H1 (cell line): ENCODE results near the gene GRAMD1C.

ENCODE experiments used
- CTCF ChIP-seq, 3 experiments: IDR thresholded peaks; 1 replicate in 2 of 3; 2 replicates in 1 of 3; pipeline versions ENCODE4 v1.5.1 to v1.6.1; 2011; ENCODE audit warnings: low read length in 3 of 3, mild to moderate bottlenecking in 3 of 3, inconsistent platforms in 2 of 3, low read depth in 1 of 3, moderate library complexity in 1 of 3; ENCODE audit not compliant: insufficient read depth in 1 of 3; ENCODE audit errors: control extremely low read depth in 1 of 3
- EZH2 ChIP-seq: fragments of 200-600 bp; sonication (generic); IDR thresholded peaks from 2 replicates; pipeline ENCODE4 v1.7.1; 2012; ENCODE audit warnings: low read depth, mild to moderate bottlenecking, moderate library complexity, low read length, inconsistent platforms; ENCODE audit not compliant: severe bottlenecking
- JUN ChIP-seq: IDR thresholded peaks from 2 replicates; pipeline ENCODE4 v1.6.1; 2011; ENCODE audit warnings: low read depth, mild to moderate bottlenecking, improper control_type of control experiment, low read length
- KDM1A ChIP-seq: fragments of 200-600, 300-600 bp; sonication (generic); IDR thresholded peaks from 2 replicates; pipeline ENCODE4 v1.7.1; 2016; ENCODE audit warnings: mild to moderate bottlenecking, low read length, borderline replicate concordance
- MAX ChIP-seq: IDR thresholded peaks from 2 replicates; pipeline ENCODE4 v1.6.1; 2012; ENCODE audit warnings: inconsistent platforms
- POLR2A ChIP-seq, 2 experiments: IDR thresholded peaks; 1 replicate in 1 of 2; 2 replicates in 1 of 2; pipeline ENCODE4 v1.6.1; 2011; ENCODE audit warnings: low read depth in 2 of 2, low read length in 2 of 2, mild to moderate bottlenecking in 2 of 2; ENCODE audit errors: control extremely low read depth in 1 of 2
- POLR2AphosphoS5 ChIP-seq: IDR thresholded peaks from 2 replicates; pipeline ENCODE4 v1.6.1; 2011; ENCODE audit warnings: low read depth, low read length
- RAD21 ChIP-seq, 2 experiments: IDR thresholded peaks in 1 of 2; conservative IDR thresholded peaks in 1 of 2; 2 replicates each; pipeline ENCODE4 v1.6.1; 2011; ENCODE audit warnings: low read depth in 2 of 2, low read length in 2 of 2, improper control_type of control experiment in 1 of 2, inconsistent platforms in 1 of 2, mild to moderate bottlenecking in 1 of 2, moderate library complexity in 1 of 2
- SIX5 ChIP-seq: IDR thresholded peaks from 2 replicates; pipeline ENCODE4 v1.6.1; 2011; ENCODE audit warnings: mild to moderate bottlenecking, low read depth, low read length
- SP4 ChIP-seq: IDR thresholded peaks from 2 replicates; pipeline ENCODE4 v1.6.1; 2012; ENCODE audit warnings: low read length, inconsistent platforms
- TCF12 ChIP-seq: IDR thresholded peaks from 2 replicates; pipeline ENCODE4 v1.6.1; 2011; ENCODE audit warnings: low read depth, mild to moderate bottlenecking, low read length

- TF ChIP-seq POLR2A (IDR thresholded peaks at IDR 0.05; ENCODE audit: control extremely low read depth in 1 of 2, low read depth in 2 of 2, low read length in 2 of 2) (no peak), MAX (no peak), JUN (no peak), CTCF (IDR thresholded peaks at IDR 0.05; ENCODE audit: control extremely low read depth in 1 of 3, insufficient read depth in 1 of 3, low read depth in 1 of 3, low read length in 3 of 3) (no peak), POLR2AphosphoS5 (no peak), RAD21 (IDR thresholded peaks at IDR 0.05 in 1 of 2, conservative IDR thresholded peaks at IDR 0.05 in 1 of 2; ENCODE audit: low read depth in 2 of 2, low read length in 2 of 2) (no peak), SP4 (no peak), EZH2 (no peak), SIX5 (no peak), TCF12 (no peak), KDM1A (no peak)
Observed at GRCh38 chr3:113794526-113794925, 44.1 kb upstream of the GRAMD1C start.
